SK-N-MC (cell line): ENCODE measurements around the gene KIAA0040.

Source experiments
- EZH2 ChIP-seq: fragments of 200-600 bp; sonication (generic); IDR thresholded peaks from one replicate; pipeline ENCODE4 v1.6.1; 2017; ENCODE audit warnings: antibody characterized with exemption
- FOXP2 ChIP-seq: optimal IDR thresholded peaks from 2 replicates; pipeline ENCODE3; 2011; ENCODE audit warnings: mild to moderate bottlenecking, moderate library complexity; ENCODE audit not compliant: insufficient read depth; ENCODE audit errors: extremely low read length, control extremely low read depth
- POLR2AphosphoS5 ChIP-seq: IDR thresholded peaks from 2 replicates; pipeline ENCODE4 v1.6.1; 2012; ENCODE audit warnings: mild to moderate bottlenecking, low read depth, low read length, borderline replicate concordance

GRCh38 chr1:175157200-175157599, 35.4 kb downstream of the KIAA0040 start:
- TF ChIP-seq EZH2 (no peak), FOXP2 (no peak), POLR2AphosphoS5 (no peak)
